ENCODE measurements around the gene AFMID.

Gene AFMID

DNA sequence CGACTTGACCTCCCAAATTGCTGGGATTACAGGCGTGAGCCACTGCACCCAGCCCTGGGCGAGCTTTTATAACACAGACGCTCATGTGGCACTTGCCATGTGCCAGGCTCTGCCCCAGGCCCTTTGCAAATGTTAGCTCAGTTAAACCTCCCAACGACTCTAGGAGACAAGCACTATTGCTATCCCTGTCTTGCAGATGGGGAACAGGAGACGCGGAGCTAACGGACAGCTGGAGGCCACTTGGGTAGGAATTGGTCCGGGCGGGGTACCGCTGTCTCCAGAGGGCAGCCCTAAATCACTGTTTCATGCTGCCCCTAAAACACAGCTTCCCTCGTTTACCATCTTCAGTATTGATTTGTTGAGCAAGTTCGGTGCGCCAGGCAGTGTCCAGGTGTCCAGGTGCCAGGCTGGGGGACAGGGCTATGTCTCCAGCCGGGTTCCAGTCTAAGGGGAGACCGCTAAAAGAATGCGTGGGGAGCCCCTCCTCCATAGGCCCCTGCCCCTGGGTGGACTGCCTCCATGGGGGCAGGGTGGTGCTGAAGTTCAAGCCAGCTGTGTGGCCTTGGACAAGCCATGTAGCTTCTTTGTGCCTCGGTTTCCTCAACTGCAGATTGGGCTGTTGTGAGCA lies 68.0 kb downstream of the AFMID start:
- DNase-seq (ENCODE audit: low spot score): no peak

DNA sequence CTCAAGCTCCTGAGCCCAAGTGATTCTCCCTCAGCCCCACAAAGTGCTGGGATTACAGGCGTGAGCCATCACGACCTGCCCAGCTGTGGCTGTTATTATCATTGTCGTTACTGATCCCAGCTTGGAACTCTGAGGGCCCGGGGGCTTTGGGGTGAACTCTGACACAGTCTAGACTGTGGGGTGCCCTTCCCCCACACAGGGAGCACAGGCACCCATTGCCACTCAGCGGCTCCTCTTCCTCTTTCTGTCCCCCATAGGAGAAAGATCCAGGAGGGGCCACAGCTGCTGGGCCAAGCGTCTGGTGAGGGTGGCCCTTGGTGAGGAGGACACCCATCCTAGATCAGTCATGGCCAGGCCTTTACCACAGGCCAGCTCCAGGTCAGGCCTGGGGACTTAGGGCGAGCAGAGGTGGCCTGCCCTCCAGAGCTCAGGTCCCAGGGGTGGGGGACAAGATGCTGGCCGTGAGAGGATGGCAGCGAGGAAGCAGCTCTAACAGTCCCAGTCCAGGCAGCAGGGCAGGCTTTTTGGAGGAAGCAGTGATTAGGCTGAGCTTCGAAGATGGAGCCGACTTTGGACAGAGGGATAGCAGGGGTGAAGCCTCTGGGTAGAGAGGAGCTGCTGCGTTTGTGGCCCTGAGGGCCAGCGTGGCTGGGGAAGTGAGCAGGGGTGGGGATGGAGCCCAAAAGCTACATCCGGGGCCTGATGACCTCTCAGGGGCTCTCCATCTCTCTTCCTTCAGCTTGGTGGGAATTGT lies 69.0 kb downstream of the AFMID start:
- no peak for DNase-seq (ENCODE audit: low spot score)

DNA sequence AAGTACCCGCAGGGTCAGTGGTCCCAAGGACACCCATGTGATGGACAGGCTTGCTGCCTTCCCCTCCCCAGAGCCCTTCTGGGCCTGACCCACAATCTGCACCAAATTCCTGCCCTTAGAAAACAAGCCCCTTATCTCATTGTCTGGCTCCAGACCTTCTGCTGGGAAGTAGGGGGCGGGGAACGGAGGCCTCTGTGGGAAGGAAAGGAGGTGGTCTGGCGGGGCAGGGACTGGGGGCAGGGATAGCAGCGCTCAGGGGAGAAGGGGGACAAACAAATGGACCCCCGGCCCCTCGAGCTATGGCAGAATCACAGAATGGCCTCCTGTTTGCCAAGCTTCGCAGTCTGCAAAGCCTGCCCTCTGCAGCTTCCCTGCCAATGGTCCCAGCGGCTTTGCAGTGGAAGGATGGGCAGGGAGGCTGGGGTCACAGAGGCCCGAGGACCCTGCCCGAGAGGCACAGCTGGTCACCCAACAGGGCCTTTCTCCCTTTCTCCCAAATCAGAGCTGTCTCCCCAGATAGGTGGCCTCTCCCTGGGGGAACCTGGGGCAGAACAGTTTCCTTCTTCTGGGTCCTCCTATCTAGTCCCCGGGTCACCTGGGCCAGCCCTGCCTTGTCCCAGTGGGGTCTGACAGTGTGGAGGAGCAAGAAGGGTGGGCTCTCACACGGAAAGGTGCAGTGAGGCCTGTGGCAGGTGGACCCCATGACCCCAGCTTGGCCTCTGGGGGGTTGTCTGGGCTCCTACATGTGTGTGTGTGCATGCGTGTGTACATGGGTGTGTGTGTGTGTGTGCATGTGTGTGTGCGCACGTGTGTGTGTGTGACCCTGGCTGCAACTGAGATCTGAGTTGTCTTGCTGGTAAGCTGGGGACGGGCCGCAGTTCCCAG lies 69.8 kb downstream of the AFMID start:
- no peak for DNase-seq (ENCODE audit: low spot score)

Measured in LoVo (cell line).